GM21576 (cell line): Measurements from ENCODE around the gene TBCC.
"Not testable (repeated sequence)": the region's sequence is repeated elsewhere in the genome, so short reads cannot be mapped to it uniquely, and the experiment has no call there.

Experiments used
- ATAC-seq: cut with Tn5 transposase; IDR thresholded peaks from one replicate; pipeline ENCODE4 v1.9.1; 2021; ENCODE audit warnings: mild to moderate bottlenecking, moderate library complexity; ENCODE audit not compliant: unreplicated experiment

The TBCC gene

GRCh38 chr6:42735976-42736375 is 9.9 kb downstream of the TBCC start:
- no peak for ATAC-seq

GRCh38 chr6:42733867-42734481 is 11.9 kb downstream of the TBCC start:
- not testable (repeated sequence) for ATAC-seq

GRCh38 chr6:42729731-42730130 is 16.2 kb downstream of the TBCC start:
- no peak for ATAC-seq

GRCh38 chr6:42727627-42728026 is 18.3 kb downstream of the TBCC start:
- no peak for ATAC-seq

GRCh38 chr6:42727087-42727611 is 18.8 kb downstream of the TBCC start:
- no peak for ATAC-seq

GRCh38 chr6:42726485-42727086 is 19.3 kb downstream of the TBCC start:
- ATAC-seq, result peak; percentile 82

GRCh38 chr6:42726026-42726425 is 19.9 kb downstream of the TBCC start:
- no peak for ATAC-seq

- no peak for ATAC-seq
Observed at GRCh38 chr6:42724825-42725224, 21.1 kb downstream of the TBCC start.

- ATAC-seq, result no peak
Observed at GRCh38 chr6:42722497-42722896, 23.4 kb downstream of the TBCC start, which contains the start of gene PRPH2. Gene PRPH2, minus strand, starts transcription at chr6:42722597. Its CDS starts 263 bp downstream, at chr6:42722334.

- no peak for ATAC-seq
Observed at GRCh38 chr6:42720739-42721138, 25.2 kb downstream of the TBCC start.

- ATAC-seq, result no peak
Observed at GRCh38 chr6:42715871-42716270, 30.0 kb downstream of the TBCC start.

GRCh38 chr6:42714098-42714761 is 31.7 kb downstream of the TBCC start:
- ATAC-seq, result no peak

- no peak for ATAC-seq
Observed at GRCh38 chr6:42711930-42712329, 34.0 kb downstream of the TBCC start.

- no peak for ATAC-seq
Observed at GRCh38 chr6:42710316-42710715, 35.6 kb downstream of the TBCC start.

GRCh38 chr6:42709871-42710270 is 36.0 kb downstream of the TBCC start:
- ATAC-seq, result no peak

- ATAC-seq, result no peak
Observed at GRCh38 chr6:42708096-42708495, 37.8 kb downstream of the TBCC start.

- no peak for ATAC-seq
Observed at GRCh38 chr6:42707595-42707994, 38.3 kb downstream of the TBCC start.

GRCh38 chr6:42704937-42705374 is 40.9 kb downstream of the TBCC start:
- no peak for ATAC-seq

- ATAC-seq, result no peak
Observed at GRCh38 chr6:42704251-42704936, 41.5 kb downstream of the TBCC start.

GRCh38 chr6:42702786-42703185 is 43.1 kb downstream of the TBCC start:
- ATAC-seq, result not testable (repeated sequence)

GRCh38 chr6:42702200-42702599 is 43.7 kb downstream of the TBCC start:
- no peak for ATAC-seq
